K562 (cell line): ENCODE measurements around the gene VASH2. TPM values are rescaled to one million over a fixed set of nuclear protein-coding genes. Genes with fewer than 3 reads are reported as not detected.
A peak's percentile ranks its signal among the peaks of the same experiment; 100 is the strongest.

Experiments used
- CREBBP ChIP-seq: IDR thresholded peaks from one replicate; pipeline ENCODE4 v1.6.1; 2012; ENCODE audit warnings: low read depth, mild to moderate bottlenecking, control low read depth, inconsistent platforms, low read length
- ELF4 ChIP-seq: fragments of 450-650 bp; formaldehyde crosslinking; IDR thresholded peaks from 2 replicates; pipeline ENCODE4 v1.4.0; 2022; ENCODE audit warnings: missing genetic modification characterization
- ESRRA ChIP-seq: fragments of 450-650 bp; IDR thresholded peaks from 2 replicates; pipeline ENCODE4 v1.6.1; 2014; ENCODE audit warnings: low read depth, mild to moderate bottlenecking, moderate library complexity, borderline replicate concordance
- JUND ChIP-seq, 2 experiments: IDR thresholded peaks; 2 replicates in 1 of 2; 3 replicates in 1 of 2; pipeline ENCODE4 v1.6.1; 2011; ENCODE audit warnings: borderline replicate concordance in 2 of 2, low read depth in 2 of 2, low read length in 2 of 2, improper control_type of control experiment in 1 of 2, missing biosample characterization in 1 of 2, missing genetic modification characterization in 1 of 2, missing genetic modification reagents in 1 of 2
- MAZ ChIP-seq, 2 experiments: fragments of 450-650 bp in 1 of 2; sonication (generic) in 1 of 2; formaldehyde crosslinking; IDR thresholded peaks in 1 of 2; conservative IDR thresholded peaks in 1 of 2; 2 replicates each; pipeline versions ENCODE4 v1.4.0 to v1.5.0; 2020; ENCODE audit warnings: mild to moderate bottlenecking in 1 of 2, missing genetic modification reagents in 1 of 2
- MTF1 ChIP-seq: fragments of 250-450 bp; sonication (Bioruptor Pico); IDR thresholded peaks from 2 replicates; pipeline ENCODE4 v1.9.0; 2021; ENCODE audit warnings: moderate library complexity, mild to moderate bottlenecking, inconsistent platforms, borderline replicate concordance
- NFATC3 ChIP-seq: fragments of 450-650 bp; IDR thresholded peaks from 2 replicates; pipeline ENCODE4 v1.6.1; 2017; ENCODE audit warnings: mild to moderate bottlenecking
- NR2C1 ChIP-seq, 2 experiments: fragments of 450-650 bp; IDR thresholded peaks; 2 replicates each; pipeline ENCODE4 v1.6.1; 2017; ENCODE audit warnings: mild to moderate bottlenecking in 2 of 2, antibody characterized with exemption in 1 of 2, inconsistent platforms in 1 of 2, missing compliant biosample characterization in 1 of 2, missing genetic modification characterization in 1 of 2
- SMAD4 ChIP-seq: fragments of 250-450 bp; sonication (Bioruptor Pico); conservative IDR thresholded peaks from 2 replicates; pipeline ENCODE4 v1.8.0; 2021; ENCODE audit warnings: inconsistent platforms, mild to moderate bottlenecking, moderate library complexity
- SREBF2 ChIP-seq: sonication (generic); formaldehyde crosslinking; IDR thresholded peaks from 2 replicates; pipeline ENCODE4 v1.4.0; 2020; ENCODE audit warnings: mild to moderate bottlenecking, missing genetic modification reagents
- ZC3H11A ChIP-seq: IDR thresholded peaks from 2 replicates; pipeline ENCODE4 v1.6.1; 2012; ENCODE audit warnings: low read depth, low read length, improper control_type of control experiment
- ZFPM2 ChIP-seq: fragments of 250-450 bp; sonication (Bioruptor Pico); IDR thresholded peaks from 2 replicates; pipeline ENCODE4 v1.5.1; 2022; ENCODE audit warnings: mild to moderate bottlenecking
- ZNF134 ChIP-seq: fragments of 250-450 bp; sonication (Bioruptor Pico); conservative IDR thresholded peaks from 2 replicates; pipeline ENCODE4 v1.4.0; 2020
- ZNF217 ChIP-seq: sonication (generic); formaldehyde crosslinking; IDR thresholded peaks from 2 replicates; pipeline ENCODE4 v1.8.0; 2022; ENCODE audit warnings: mild to moderate bottlenecking, missing genetic modification reagents
- ZNF695 ChIP-seq: fragments of 450-650 bp; formaldehyde crosslinking; IDR thresholded peaks from 2 replicates; pipeline ENCODE4 v1.4.0; 2020; ENCODE audit warnings: mild to moderate bottlenecking, moderate library complexity
- polyA plus RNA-seq, 8 experiments: library from polyadenylated mRNA; depleted of rRNA in 4 of 8; stranded (reverse) in 5 of 8; unstranded in 3 of 8; fragments of >200 nt; fragmentation: Nextera tagmentation in 2 of 8; fragmentation: Illumina TruSeq in 1 of 8; extraction: Ambion mirVana in 2 of 8; extraction: Trizol in 1 of 8; gene quantifications; 2 replicates each; pipeline versions ENCODE4 v1.2.1 to v1.2.3, GENCODE V29; 2011 to 2014; ENCODE audit warnings: inconsistent platforms in 1 of 8, missing spikeins in 1 of 8
- total RNA-seq, 7 experiments: library from RNA; depleted of rRNA in 6 of 7; stranded (reverse); fragments of >200 nt in 6 of 7; fragmentation: Illumina TruSeq in 2 of 7; extraction: Trizol in 2 of 7; gene quantifications; 2 replicates each; pipeline versions ENCODE4 v1.2.1 to v1.2.3, GENCODE V29; 2011 to 2021; ENCODE audit warnings: low replicate concordance in 1 of 7
- TF ChIP-seq, protein P1 (sequence below): fragments of 450-650 bp; formaldehyde crosslinking; IDR thresholded peaks from 2 replicates; pipeline ENCODE4 v1.4.0; 2020; ENCODE audit warnings: mild to moderate bottlenecking, moderate library complexity
- TF ChIP-seq, protein P2 (sequence below): sonication (generic); formaldehyde crosslinking; IDR thresholded peaks from 2 replicates; pipeline ENCODE4 v1.5.0; 2020; ENCODE audit warnings: missing genetic modification reagents
- TF ChIP-seq, protein P3 (sequence below): sonication (generic); formaldehyde crosslinking; IDR thresholded peaks from 2 replicates; pipeline ENCODE4 v1.8.1; 2022; ENCODE audit warnings: missing genetic modification reagents
- TF ChIP-seq, protein P4 (sequence below): sonication (generic); formaldehyde crosslinking; IDR thresholded peaks from 2 replicates; pipeline ENCODE4 v1.8.0; 2023; ENCODE audit warnings: mild to moderate bottlenecking, missing genetic modification reagents
- TF ChIP-seq, protein P5 (sequence below): sonication (generic); formaldehyde crosslinking; IDR thresholded peaks from 2 replicates; pipeline ENCODE4 v1.9.0; 2022; ENCODE audit warnings: mild to moderate bottlenecking, missing genetic modification reagents

The VASH2 gene
- total and polyA plus RNA-seq, 9 of the 15 experiments (the other 6 are each of a cell fraction or from before 2014, with no cell fraction given) = 0.04 to 0.40 (median 0.10) TPM; not detected in 1

DNA sequence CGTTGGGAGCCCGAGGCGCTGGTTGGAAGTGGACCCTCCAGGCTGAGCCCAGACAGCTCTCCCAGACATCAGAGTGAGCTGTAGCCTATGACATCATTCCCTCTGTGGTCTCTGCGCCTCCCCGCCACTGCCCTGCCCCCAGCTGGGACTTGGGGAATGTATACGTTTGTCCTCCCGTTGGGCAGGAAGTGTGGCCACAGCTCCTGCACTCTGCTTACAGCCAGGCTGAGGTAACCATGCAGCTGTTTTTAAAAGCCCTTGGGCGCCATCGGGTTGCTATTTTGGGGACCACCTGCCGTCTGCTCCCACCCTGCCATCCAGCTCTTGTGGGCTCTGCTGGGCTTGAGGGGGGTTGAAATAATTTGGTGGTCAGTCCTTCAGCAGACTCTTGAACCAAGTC is 7.8 kb downstream of the VASH2 start (continued):
- TF ChIP-seq NFATC3 = no peak
- no peak for TF ChIP-seq ZNF217
- TF ChIP-seq MTF1 (CRISPR knock-in tag) = no peak
- TF ChIP-seq, protein P1, sequence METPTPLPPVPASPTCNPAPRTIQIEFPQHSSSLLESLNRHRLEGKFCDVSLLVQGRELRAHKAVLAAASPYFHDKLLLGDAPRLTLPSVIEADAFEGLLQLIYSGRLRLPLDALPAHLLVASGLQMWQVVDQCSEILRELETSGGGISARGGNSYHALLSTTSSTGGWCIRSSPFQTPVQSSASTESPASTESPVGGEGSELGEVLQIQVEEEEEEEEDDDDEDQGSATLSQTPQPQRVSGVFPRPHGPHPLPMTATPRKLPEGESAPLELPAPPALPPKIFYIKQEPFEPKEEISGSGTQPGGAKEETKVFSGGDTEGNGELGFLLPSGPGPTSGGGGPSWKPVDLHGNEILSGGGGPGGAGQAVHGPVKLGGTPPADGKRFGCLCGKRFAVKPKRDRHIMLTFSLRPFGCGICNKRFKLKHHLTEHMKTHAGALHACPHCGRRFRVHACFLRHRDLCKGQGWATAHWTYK = 0 out of 2 replicates have a peak, but pooled peaks have one; percentile 48
- TF ChIP-seq, protein P2, sequence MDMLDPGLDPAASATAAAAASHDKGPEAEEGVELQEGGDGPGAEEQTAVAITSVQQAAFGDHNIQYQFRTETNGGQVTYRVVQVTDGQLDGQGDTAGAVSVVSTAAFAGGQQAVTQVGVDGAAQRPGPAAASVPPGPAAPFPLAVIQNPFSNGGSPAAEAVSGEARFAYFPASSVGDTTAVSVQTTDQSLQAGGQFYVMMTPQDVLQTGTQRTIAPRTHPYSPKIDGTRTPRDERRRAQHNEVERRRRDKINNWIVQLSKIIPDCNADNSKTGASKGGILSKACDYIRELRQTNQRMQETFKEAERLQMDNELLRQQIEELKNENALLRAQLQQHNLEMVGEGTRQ (CRISPR knock-in tag) = no peak
- TF ChIP-seq ELF4 (CRISPR knock-in tag) = no peak
- TF ChIP-seq ZFPM2 (CRISPR knock-in tag) = no peak
- no peak; a peak in 1 of 4 replicates for TF ChIP-seq MAZ (CRISPR knock-in tag; conservative IDR thresholded peaks at IDR 0.05 in 1 of 2, IDR thresholded peaks at IDR 0.05 in 1 of 2)
- TF ChIP-seq, protein P3, sequence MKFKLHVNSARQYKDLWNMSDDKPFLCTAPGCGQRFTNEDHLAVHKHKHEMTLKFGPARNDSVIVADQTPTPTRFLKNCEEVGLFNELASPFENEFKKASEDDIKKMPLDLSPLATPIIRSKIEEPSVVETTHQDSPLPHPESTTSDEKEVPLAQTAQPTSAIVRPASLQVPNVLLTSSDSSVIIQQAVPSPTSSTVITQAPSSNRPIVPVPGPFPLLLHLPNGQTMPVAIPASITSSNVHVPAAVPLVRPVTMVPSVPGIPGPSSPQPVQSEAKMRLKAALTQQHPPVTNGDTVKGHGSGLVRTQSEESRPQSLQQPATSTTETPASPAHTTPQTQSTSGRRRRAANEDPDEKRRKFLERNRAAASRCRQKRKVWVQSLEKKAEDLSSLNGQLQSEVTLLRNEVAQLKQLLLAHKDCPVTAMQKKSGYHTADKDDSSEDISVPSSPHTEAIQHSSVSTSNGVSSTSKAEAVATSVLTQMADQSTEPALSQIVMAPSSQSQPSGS = peak; percentile 81; the same call in 1 of the 2 replicates
- no peak for TF ChIP-seq ZC3H11A
- TF ChIP-seq ZNF134 (CRISPR knock-in tag) = no peak
- TF ChIP-seq, protein P4, sequence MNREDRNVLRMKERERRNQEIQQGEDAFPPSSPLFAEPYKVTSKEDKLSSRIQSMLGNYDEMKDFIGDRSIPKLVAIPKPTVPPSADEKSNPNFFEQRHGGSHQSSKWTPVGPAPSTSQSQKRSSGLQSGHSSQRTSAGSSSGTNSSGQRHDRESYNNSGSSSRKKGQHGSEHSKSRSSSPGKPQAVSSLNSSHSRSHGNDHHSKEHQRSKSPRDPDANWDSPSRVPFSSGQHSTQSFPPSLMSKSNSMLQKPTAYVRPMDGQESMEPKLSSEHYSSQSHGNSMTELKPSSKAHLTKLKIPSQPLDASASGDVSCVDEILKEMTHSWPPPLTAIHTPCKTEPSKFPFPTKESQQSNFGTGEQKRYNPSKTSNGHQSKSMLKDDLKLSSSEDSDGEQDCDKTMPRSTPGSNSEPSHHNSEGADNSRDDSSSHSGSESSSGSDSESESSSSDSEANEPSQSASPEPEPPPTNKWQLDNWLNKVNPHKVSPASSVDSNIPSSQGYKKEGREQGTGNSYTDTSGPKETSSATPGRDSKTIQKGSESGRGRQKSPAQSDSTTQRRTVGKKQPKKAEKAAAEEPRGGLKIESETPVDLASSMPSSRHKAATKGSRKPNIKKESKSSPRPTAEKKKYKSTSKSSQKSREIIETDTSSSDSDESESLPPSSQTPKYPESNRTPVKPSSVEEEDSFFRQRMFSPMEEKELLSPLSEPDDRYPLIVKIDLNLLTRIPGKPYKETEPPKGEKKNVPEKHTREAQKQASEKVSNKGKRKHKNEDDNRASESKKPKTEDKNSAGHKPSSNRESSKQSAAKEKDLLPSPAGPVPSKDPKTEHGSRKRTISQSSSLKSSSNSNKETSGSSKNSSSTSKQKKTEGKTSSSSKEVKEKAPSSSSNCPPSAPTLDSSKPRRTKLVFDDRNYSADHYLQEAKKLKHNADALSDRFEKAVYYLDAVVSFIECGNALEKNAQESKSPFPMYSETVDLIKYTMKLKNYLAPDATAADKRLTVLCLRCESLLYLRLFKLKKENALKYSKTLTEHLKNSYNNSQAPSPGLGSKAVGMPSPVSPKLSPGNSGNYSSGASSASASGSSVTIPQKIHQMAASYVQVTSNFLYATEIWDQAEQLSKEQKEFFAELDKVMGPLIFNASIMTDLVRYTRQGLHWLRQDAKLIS = no peak
- TF ChIP-seq CREBBP = no peak
- TF ChIP-seq NR2C1 (IDR thresholded peaks at IDR 0.05) = no peak
- no peak for TF ChIP-seq NR2C1 (tag; IDR thresholded peaks at IDR 0.05)
- TF ChIP-seq JUND (IDR thresholded peaks at IDR 0.05; ENCODE audit: borderline replicate concordance, low read depth, low read length) = peak; percentile 69; the same call in 1 of the 2 replicates
- peak; percentile 77; the same call in 1 of the 3 replicates for TF ChIP-seq JUND (tag; IDR thresholded peaks at IDR 0.05; ENCODE audit: borderline replicate concordance, low read depth, low read length)
- TF ChIP-seq, protein P5, sequence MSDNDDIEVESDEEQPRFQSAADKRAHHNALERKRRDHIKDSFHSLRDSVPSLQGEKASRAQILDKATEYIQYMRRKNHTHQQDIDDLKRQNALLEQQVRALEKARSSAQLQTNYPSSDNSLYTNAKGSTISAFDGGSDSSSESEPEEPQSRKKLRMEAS (CRISPR knock-in tag) = no peak
- TF ChIP-seq SREBF2 (CRISPR knock-in tag) = no peak
- no peak for TF ChIP-seq ESRRA
- TF ChIP-seq SMAD4 = peak; percentile 51
- no peak for TF ChIP-seq ZNF695
